ENCODE data around the gene XPO4. TPM values are rescaled to one million over a fixed set of nuclear protein-coding genes. Genes with fewer than 3 reads are reported as not detected.

XPO4 gene
- total and polyA plus RNA-seq, 10 of the 15 experiments (the other 5 are each of a cell fraction or from before 2014, with no cell fraction given), result 3.6 to 24.9 (median 18.4) TPM

- TF ChIP-seq CUX1 (IDR thresholded peaks at IDR 0.05; ENCODE audit: insufficient replicate concordance, low read depth, low read length) (no peak), BMI1 (IDR thresholded peaks at IDR 0.05; ENCODE audit: borderline replicate concordance) (no peak), RELA (IDR thresholded peaks at IDR 0.05; ENCODE audit: borderline replicate concordance, partially characterized antibody) (no peak), TCF3 (IDR thresholded peaks at IDR 0.05; ENCODE audit: borderline replicate concordance, insufficient read depth, low read depth, low read length) (no peak), PRDM15 (CRISPR knock-in tag; IDR thresholded peaks at IDR 0.05) (no peak), RAD21 (IDR thresholded peaks at IDR 0.05; ENCODE audit: insufficient read depth, low read depth, low read length) (no peak), CBX5 (IDR thresholded peaks at IDR 0.05; ENCODE audit: low read depth) (no peak), JUNB (IDR thresholded peaks at IDR 0.05) (no peak)
- TF ChIP-seq, protein P1, sequence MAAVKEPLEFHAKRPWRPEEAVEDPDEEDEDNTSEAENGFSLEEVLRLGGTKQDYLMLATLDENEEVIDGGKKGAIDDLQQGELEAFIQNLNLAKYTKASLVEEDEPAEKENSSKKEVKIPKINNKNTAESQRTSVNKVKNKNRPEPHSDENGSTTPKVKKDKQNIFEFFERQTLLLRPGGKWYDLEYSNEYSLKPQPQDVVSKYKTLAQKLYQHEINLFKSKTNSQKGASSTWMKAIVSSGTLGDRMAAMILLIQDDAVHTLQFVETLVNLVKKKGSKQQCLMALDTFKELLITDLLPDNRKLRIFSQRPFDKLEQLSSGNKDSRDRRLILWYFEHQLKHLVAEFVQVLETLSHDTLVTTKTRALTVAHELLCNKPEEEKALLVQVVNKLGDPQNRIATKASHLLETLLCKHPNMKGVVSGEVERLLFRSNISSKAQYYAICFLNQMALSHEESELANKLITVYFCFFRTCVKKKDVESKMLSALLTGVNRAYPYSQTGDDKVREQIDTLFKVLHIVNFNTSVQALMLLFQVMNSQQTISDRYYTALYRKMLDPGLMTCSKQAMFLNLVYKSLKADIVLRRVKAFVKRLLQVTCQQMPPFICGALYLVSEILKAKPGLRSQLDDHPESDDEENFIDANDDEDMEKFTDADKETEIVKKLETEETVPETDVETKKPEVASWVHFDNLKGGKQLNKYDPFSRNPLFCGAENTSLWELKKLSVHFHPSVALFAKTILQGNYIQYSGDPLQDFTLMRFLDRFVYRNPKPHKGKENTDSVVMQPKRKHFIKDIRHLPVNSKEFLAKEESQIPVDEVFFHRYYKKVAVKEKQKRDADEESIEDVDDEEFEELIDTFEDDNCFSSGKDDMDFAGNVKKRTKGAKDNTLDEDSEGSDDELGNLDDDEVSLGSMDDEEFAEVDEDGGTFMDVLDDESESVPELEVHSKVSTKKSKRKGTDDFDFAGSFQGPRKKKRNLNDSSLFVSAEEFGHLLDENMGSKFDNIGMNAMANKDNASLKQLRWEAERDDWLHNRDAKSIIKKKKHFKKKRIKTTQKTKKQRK (IDR thresholded peaks at IDR 0.05; ENCODE audit: low read depth, low read length), result no peak
- TF ChIP-seq, protein P2, sequence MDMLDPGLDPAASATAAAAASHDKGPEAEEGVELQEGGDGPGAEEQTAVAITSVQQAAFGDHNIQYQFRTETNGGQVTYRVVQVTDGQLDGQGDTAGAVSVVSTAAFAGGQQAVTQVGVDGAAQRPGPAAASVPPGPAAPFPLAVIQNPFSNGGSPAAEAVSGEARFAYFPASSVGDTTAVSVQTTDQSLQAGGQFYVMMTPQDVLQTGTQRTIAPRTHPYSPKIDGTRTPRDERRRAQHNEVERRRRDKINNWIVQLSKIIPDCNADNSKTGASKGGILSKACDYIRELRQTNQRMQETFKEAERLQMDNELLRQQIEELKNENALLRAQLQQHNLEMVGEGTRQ (IDR thresholded peaks at IDR 0.05; ENCODE audit: borderline replicate concordance, low read depth, low read length), result no peak
These were observed 11.5 kb downstream of the XPO4 start (continued) for GRCh38 chr13:20891034-20891433.

All from GM12878 (cell line).